Measurements from ENCODE around the gene RAPGEF2.
"Not testable (repeated sequence)": the region's sequence is repeated elsewhere in the genome, so short reads cannot be mapped to it uniquely, and the experiment has no call there.

The RAPGEF2 gene

DNA sequence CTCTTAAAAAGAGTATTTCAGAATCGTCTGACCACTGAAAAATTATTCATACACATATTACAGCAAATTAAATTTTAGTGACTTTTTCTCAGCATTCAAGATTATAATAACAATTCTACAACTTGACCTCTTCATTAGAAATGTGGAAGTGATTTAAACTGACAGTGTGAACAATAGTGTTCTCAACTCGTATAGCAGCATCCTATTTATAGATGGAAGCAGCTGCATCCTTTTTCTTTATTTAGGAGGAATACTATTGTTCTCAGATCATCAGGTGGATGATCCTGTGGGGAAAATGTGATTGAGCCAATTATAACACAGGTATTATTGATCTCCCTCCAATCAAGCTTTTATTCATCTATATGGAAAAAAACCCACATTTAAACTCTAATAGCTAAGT is 56.7 kb downstream of the RAPGEF2 start:
- CTCF ChIA-PET, result no interaction called here
- Histone ChIP-seq H3K4me1 (ENCODE audit: control insufficient read depth, insufficient read depth, low read length) (0 out of 2 replicates have a peak, but pooled peaks cover 9% of the 10 kb centered on the region), H3K9me3 (ENCODE audit: control insufficient read depth, insufficient read depth, low read depth, low read length) (no peaks in the 10 kb centered on the region), H3K27ac (ENCODE audit: extremely low read depth, low read depth, low read length) (no peak overlapping the region), H3K4me3 (ENCODE audit: low read depth, low read length) (no peak overlapping the region), H3K36me3 (ENCODE audit: control insufficient read depth in 2 of 2, insufficient read depth in 1 of 2, low read length in 2 of 2) (no peaks in the 10 kb centered on the region)
- no peak for TF ChIP-seq ZNF549 (tag by site-specific recombination; IDR thresholded peaks at IDR 0.05)
- TF ChIP-seq PRDM1 (tag by site-specific recombination; IDR thresholded peaks at IDR 0.05), result no peak
- no peak for TF ChIP-seq EGR2 (tag by site-specific recombination; IDR thresholded peaks at IDR 0.05; ENCODE audit: low read depth)
- no peak for TF ChIP-seq ZSCAN23 (tag by site-specific recombination; IDR thresholded peaks at IDR 0.05)
- no peak for TF ChIP-seq ZNF292 (tag by site-specific recombination; IDR thresholded peaks at IDR 0.05; ENCODE audit: borderline replicate concordance, low read depth)
- no peak for TF ChIP-seq ZNF596 (tag by site-specific recombination; IDR thresholded peaks at IDR 0.05)
- TF ChIP-seq ZNF624 (tag by site-specific recombination; IDR thresholded peaks at IDR 0.05), result no peak
- TF ChIP-seq ZFHX2 (tag by site-specific recombination; conservative IDR thresholded peaks at IDR 0.05), result no peak
- no peak for TF ChIP-seq ZNF19 (tag by site-specific recombination; IDR thresholded peaks at IDR 0.05; ENCODE audit: low read depth)
- POLR2A ChIA-PET, result no interaction called here

DNA sequence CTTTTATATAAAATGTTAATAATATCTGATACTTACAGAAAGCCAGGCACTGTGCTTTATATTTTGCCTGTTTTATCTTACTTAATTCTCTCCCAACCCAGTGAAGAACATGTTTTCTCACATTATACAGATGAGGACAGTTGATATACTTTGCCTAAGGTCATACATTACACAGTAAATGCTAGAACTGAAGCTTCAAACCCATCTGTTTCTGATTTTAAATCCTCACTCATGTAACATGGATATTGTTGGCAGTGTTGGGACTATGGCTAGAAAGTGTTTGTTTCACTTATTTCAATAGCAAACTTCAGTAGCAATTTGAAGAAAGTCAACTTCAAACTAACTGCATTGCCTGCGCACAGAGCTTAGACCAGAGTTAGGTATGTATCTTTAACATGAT is 57.4 kb downstream of the RAPGEF2 start:
- H3K36me3 ChIP-seq (ENCODE audit: control insufficient read depth in 2 of 2, insufficient read depth in 1 of 2, low read length in 2 of 2), result no peaks in the 10 kb centered on the region
- H3K9me3 ChIP-seq (ENCODE audit: control insufficient read depth, insufficient read depth, low read depth, low read length), result no peaks in the 10 kb centered on the region
- H3K4me1 ChIP-seq (ENCODE audit: control insufficient read depth, insufficient read depth, low read length), result 0 out of 2 replicates have a peak, but pooled peaks cover 7% of the 10 kb centered on the region
- TF ChIP-seq, protein P1, sequence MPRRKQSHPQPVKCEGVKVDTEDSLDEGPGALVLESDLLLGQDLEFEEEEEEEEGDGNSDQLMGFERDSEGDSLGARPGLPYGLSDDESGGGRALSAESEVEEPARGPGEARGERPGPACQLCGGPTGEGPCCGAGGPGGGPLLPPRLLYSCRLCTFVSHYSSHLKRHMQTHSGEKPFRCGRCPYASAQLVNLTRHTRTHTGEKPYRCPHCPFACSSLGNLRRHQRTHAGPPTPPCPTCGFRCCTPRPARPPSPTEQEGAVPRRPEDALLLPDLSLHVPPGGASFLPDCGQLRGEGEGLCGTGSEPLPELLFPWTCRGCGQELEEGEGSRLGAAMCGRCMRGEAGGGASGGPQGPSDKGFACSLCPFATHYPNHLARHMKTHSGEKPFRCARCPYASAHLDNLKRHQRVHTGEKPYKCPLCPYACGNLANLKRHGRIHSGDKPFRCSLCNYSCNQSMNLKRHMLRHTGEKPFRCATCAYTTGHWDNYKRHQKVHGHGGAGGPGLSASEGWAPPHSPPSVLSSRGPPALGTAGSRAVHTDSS (tag by site-specific recombination; IDR thresholded peaks at IDR 0.05), result no peak
- TF ChIP-seq ZNF626 (tag by site-specific recombination; IDR thresholded peaks at IDR 0.05) (no peak), PRDM1 (tag by site-specific recombination; IDR thresholded peaks at IDR 0.05) (peak; percentile 51; the same call in 1 of the 2 replicates), ZNF223 (tag by site-specific recombination; IDR thresholded peaks at IDR 0.05) (no peak), ZNF660 (tag by site-specific recombination; IDR thresholded peaks at IDR 0.05) (no peak), YY2 (tag by site-specific recombination; IDR thresholded peaks at IDR 0.05) (no peak), ZNF175 (tag by site-specific recombination; IDR thresholded peaks at IDR 0.05) (no peak)
- ChIA-PET POLR2A (no interaction called here), CTCF (interaction anchor here (0.8 kb wide), 1 partner anchor 244 kb away, joined by 3 read pairs; no protein-coding TSS in a partner anchor)
- no peak overlapping the region for H3K27ac ChIP-seq (ENCODE audit: extremely low read depth, low read depth, low read length)
- H3K4me3 ChIP-seq (ENCODE audit: low read depth, low read length), result no peak overlapping the region

DNA sequence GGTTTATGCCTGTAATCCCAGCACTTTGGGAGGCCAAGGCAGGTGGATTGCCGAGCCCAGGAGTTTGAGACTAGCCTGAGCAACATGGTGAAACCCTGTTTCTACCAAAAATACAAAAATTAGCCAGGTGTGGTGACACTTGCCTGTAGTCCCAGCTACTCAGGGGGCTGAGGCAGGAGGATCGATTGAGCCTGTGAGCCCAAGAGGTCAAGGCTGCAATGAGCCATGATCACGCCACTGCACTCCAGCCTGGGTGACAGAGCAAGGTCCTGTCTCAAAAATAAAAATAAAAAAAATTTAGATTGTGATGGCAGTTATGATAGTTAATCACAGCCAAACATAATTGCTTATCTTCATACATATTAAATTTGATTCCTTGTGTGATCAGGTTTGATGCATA is 58.6 kb downstream of the RAPGEF2 start:
- H3K27ac ChIP-seq (ENCODE audit: extremely low read depth, low read depth, low read length); CTCF ChIA-PET; POLR2A ChIA-PET; H3K4me1 ChIP-seq (ENCODE audit: control insufficient read depth, insufficient read depth, low read length); H3K36me3 ChIP-seq (ENCODE audit: control insufficient read depth in 2 of 2, insufficient read depth in 1 of 2, low read length in 2 of 2); H3K9me3 ChIP-seq (ENCODE audit: control insufficient read depth, insufficient read depth, low read depth, low read length); H3K4me3 ChIP-seq (ENCODE audit: low read depth, low read length): not testable (repeated sequence)
- peak; percentile 42; the same call in 1 of the 2 replicates for TF ChIP-seq ZBTB17 (tag by site-specific recombination; IDR thresholded peaks at IDR 0.05)

DNA sequence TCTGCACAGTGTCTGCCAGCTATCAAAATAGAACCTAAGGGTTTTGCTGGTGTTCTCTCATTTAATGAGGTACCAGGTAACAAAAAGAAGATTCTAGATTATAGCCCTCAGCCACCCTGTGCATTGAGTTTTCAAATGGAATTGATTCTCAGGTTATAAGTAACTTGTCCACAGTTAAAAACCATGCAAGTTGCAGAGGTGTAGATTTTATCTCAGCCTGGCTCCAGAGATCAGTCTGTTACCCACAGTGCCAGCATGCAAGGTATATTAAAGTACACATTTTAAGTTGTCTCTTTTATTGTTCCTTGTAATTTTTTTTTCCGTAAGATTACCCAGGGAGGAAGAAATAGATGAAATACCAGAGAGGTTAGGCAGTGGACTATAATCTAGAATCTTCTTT is 59.7 kb downstream of the RAPGEF2 start:
- no peak overlapping the region for H3K4me3 ChIP-seq (ENCODE audit: low read depth, low read length)
- no peak overlapping the region for H3K27ac ChIP-seq (ENCODE audit: extremely low read depth, low read depth, low read length)
- no peaks in the 10 kb centered on the region for H3K9me3 ChIP-seq (ENCODE audit: control insufficient read depth, insufficient read depth, low read depth, low read length)
- 0 out of 2 replicates have a peak, but pooled peaks cover 5% of the 10 kb centered on the region for H3K4me1 ChIP-seq (ENCODE audit: control insufficient read depth, insufficient read depth, low read length)
- ChIA-PET POLR2A (no interaction called here), CTCF (no interaction called here)
- TF ChIP-seq TCF7L2 (IDR thresholded peaks at IDR 0.05; ENCODE audit: borderline replicate concordance, low read depth, low read length) (no peak), ZNF404 (tag by site-specific recombination; IDR thresholded peaks at IDR 0.05) (no peak), SALL2 (tag by site-specific recombination; IDR thresholded peaks at IDR 0.05; ENCODE audit: borderline replicate concordance) (no peak), ZFP3 (tag by site-specific recombination; IDR thresholded peaks at IDR 0.05; ENCODE audit: low read depth) (no peak), ZBTB7A (tag by site-specific recombination; IDR thresholded peaks at IDR 0.05; ENCODE audit: low read depth) (no peak), BCL11A (tag by site-specific recombination; IDR thresholded peaks at IDR 0.05; ENCODE audit: low read depth) (no peak), ZNF624 (tag by site-specific recombination; IDR thresholded peaks at IDR 0.05) (no peak), ZNF292 (tag by site-specific recombination; IDR thresholded peaks at IDR 0.05; ENCODE audit: borderline replicate concordance, low read depth) (no peak), ZNF544 (tag by site-specific recombination; IDR thresholded peaks at IDR 0.05) (no peak)
- TF ChIP-seq, protein P1 (tag by site-specific recombination; IDR thresholded peaks at IDR 0.05), result no peak
- H3K36me3 ChIP-seq (ENCODE audit: control insufficient read depth in 2 of 2, insufficient read depth in 1 of 2, low read length in 2 of 2), result no peaks in the 10 kb centered on the region

Data from HEK293 (cell line).